Right ventricle myocardium superior (tissue), 1 donor: ENCODE measurements around the gene CLEC4D. TPM values are rescaled to one million over a fixed set of nuclear protein-coding genes. Genes with fewer than 3 reads are reported as not detected.
"Not testable (repeated sequence)": the region's sequence is repeated elsewhere in the genome, so short reads cannot be mapped to it uniquely, and the experiment has no call there.

Source experiments
- ATAC-seq: fragments of 200-7000 bp; cut with Tn5 transposase; one replicate; pipeline ENCODE4 v1.9.1; 2020; ENCODE audit warnings: mild to moderate bottlenecking; ENCODE audit not compliant: poor library complexity
- DNase-seq: peaks from one replicate; pipeline ENCODE4 v3.0.0-alpha.2; 2020
- intact Hi-C: fragments of 100-400 bp; cut with DNase I; formaldehyde crosslinking; loops from one replicate; pipeline ENCODE4 v1.11.2; 2022
- long read RNA-seq: library from polyadenylated mRNA; unstranded; transcript quantifications from one replicate; pipeline ENCODE4 v2.0.0, GENCODE V29; 2021
- total RNA-seq: library from RNA; stranded (reverse); fragmentation: NEBNext Ultra II Directional; extraction: Animal tissue kit (Norgen Biotek cat#: 25700); gene quantifications from one replicate; pipeline ENCODE4 v1.2.1, GENCODE V29; 2021
- donor health status: DM: no; HTN: yes; CAD: no; lungs with severe emphysema.

The CLEC4D gene
- not detected for total RNA-seq
- long read RNA-seq, result 0 reads

DNA sequence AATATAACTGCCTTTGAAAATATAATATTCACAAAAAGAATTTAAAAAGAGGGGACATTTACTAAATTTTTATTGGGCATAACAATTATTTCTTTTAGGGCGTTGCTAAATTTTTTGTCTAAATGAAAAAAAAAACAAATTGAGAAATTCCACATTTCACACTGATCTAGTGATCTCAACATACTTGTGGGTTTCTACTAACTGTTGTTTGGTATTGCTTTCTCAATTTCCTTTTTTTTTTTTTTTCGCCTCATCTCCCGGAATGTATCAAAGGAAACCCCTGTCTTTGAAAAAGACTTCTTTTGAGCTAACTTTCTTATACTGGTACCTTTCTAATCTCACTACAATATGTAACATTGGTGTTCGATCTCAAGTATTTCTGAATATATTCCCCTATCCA, at the start of gene CLEC4D:
Gene CLEC4D (plus strand): TSS at position 248 of the 400 bp plus-strand sequence. CDS start 230 bp downstream, outside the sequence.
- ATAC-seq, result no peak
- no peak for DNase-seq
- intact Hi-C loops, result no loop called here

DNA sequence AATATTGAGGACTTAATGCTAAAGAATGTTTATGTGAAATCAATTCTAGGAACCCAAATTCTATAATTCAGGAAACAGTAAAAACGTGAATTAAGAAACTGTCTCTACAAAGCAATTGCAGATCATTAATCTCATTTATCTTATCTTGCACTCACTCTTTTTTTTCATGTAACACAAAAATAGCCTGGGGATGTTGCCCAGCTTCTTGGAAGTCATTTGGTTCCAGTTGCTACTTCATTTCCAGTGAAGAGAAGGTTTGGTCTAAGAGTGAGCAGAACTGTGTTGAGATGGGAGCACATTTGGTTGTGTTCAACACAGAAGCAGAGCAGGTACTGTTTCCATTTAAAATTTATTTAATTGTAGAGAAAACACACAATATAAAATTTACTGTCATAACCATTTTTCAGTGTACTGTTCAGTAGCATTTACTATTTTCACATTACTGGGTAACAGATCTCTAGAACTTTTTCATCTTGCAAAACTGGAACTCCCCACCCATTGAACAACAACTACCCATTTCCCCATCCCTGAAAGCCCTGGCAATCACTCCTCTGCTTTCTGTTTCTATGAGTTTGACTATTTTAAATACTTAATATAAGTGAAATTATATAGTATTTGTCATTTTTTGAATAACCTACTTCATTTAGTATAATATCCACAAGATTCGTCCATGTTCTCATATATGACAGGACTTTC, 47.9 kb upstream of the CLEC4D start:
- DNase-seq (no peak), ATAC-seq (no peak)
- intact Hi-C loops, result no loop called here

DNA sequence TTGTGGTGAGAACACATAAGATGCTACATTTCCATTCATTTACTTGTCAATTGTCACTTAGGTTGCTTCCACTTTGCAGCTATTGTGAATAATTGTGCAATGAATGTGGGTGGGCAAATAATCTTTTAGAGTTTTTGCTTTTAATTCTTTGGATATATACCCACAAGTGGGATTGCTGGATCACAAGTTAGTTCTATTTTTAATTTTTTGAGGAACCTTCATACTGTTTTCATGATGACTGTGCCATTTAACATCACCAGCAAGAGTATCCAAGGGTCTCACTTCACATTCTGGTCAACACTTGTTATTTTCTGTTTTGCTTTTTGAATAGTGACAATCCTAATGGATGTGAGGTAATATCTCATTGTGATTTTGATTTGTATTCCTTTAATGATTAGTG, 47.1 kb upstream of the CLEC4D start:
- intact Hi-C loops, result no loop called here
- DNase-seq (no peak), ATAC-seq (no peak)

DNA sequence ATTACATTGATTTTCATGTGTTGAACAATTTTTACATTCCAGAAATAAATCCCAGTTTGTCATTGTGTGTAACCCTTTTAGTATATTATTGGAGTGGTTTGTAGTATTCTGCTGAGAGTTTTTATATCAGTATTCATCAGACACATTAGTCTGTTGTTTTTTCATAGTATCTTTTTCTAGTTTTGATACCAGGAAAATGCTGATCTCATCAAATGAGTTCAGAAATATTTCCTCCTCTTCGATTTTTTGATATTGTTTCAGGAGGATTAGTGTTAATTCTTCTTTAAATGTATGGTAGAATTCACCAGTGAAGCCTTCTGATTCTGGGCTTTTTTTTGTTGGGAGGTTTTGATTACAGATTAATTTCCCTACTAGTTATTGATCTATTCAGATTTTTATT, 42.2 kb upstream of the CLEC4D start:
- no peak for ATAC-seq
- intact Hi-C loops, result no loop called here
- no peak for DNase-seq

DNA sequence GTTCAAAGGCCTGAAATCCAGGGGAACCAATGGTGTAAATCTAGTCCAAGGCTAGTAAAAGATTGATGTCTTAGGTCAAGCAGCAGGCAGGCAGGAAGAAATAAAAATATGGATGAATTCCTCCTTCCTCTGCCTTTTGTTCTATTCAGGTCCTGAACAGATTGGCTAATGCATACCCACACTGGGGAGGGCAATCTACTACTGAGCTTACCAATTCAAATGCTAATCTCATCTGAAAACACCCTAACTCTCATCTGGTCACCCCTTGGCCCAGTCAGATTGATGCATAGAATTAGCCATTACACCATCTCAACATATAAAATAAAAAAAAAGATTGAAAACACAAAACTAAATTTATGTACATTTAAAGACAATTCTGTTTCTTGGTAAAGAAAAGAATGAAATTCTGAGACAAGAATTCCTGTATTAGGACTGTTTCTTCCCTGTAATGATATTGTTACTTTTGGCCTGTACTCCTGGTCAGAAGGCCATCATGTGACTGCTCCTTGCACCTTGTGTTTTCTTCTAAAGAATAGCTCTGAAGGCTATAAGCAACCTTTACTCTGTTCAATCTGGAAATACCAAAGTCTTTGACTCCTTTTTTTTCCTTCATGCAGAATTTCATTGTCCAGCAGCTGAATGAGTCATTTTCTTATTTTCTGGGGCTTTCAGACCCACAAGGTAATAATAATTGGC, 37.6 kb upstream of the CLEC4D start:
- intact Hi-C loops, result no loop called here
- ATAC-seq (no peak), DNase-seq (no peak)

DNA sequence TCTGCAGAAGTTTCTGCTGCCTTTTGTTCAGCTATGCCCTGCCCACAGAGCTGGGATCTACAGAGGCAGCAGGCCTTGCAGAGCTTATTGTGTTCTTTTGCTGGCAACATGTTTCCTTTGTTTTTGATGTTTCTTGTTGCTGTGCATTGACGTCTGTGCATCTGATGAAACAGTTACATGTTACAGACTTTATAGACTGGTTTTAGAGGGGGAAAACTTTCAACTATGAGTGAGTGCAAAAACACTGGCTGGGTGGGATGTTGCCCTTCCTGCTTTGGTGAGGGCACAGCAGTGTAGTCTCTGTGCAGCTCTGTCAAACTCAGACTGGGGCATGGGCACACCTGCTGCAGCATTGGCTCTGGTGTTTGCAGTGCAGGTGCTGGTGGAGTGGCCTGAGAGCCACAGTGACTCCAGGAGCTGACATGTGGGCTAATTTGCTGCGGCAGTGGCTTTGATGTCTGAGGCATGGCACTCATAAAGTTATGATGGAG, 30.7 kb upstream of the CLEC4D start:
- ATAC-seq, result no peak
- intact Hi-C loops, result no loop called here
- DNase-seq, result no peak

DNA sequence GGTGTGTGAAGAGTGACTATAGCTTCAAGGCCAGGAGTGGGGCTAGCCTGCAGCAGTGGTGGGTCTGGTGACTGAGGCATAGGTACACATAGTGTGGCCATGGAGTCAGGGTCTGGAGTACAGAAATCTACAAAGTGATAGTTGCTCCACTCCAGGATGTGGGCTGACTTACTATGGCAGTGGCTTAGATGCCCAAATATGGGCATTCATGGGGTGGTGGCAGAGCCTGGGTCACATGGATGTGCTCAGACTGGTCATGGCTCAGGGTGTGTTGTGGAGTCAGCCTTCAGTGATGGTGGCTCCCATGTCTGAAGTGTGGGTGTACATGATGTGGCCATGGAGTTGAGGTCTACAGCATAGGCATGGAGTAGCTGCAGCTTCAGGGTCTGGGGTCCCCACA, 30.2 kb upstream of the CLEC4D start:
- no peak for ATAC-seq
- intact Hi-C loops, result no loop called here
- DNase-seq, result no peak

DNA sequence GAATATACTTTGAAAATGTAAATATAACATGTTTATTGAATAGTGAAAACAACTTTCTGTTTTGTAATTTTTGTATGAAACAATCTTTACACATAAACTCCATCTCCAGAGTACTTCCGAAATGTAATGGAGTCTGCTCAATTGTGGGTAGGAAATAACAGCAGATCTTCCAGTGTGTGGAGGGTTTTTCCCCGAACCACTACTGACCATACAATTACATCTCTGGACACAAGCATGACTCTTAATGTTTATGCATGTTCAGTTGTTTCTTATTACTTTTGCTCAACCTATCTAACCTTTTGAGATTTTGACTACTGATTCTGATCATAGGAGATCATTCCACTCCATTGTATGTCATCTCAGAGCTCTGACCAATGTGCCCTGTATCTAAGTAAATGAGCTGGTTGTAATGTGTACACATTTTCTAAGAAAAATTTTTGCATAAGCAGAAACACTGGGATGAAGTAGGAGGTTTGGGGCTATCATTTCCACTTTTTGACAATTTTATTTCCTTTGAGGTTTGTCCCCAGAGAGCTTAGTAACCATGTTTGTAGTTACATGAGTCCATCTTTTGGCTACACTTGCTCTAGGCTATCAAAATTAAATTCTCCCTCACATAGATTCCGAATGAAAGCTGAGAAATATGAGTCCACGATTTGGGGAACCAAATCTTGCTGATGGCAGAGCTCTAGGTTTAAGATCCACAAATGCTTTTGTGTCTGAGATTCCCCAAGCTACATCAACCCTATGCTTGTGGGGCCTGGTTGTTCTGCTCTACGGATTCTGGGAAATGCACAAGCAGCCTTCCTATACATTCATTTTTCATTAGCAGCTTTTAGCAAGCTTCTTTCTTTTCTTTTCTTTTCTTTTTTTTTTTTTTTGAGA, 21.4 kb upstream of the CLEC4D start:
- no peak for DNase-seq
- intact Hi-C loops, result no loop called here
- peak; percentile 39 for ATAC-seq

DNA sequence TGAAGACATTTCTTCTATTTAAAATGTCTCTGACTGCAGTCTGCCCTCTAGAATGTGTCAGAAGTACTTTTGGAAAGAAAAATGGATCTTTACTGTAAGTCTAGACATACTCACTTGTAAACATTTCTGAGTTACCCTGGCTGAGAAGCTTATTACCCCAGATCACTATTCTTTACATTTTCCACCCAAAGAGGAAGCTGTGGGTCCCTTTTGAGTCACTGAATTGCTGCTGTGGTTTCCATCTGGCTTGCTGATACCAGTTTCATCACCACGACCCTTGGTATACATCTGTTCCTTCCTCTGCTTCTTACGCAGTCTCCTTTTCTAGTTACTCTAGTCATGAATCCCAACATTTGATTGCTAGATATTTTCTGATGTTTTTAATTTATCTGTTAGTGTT, 20.2 kb upstream of the CLEC4D start:
- ATAC-seq, result peak; percentile 57
- DNase-seq, result no peak
- intact Hi-C loops, result no loop called here

DNA sequence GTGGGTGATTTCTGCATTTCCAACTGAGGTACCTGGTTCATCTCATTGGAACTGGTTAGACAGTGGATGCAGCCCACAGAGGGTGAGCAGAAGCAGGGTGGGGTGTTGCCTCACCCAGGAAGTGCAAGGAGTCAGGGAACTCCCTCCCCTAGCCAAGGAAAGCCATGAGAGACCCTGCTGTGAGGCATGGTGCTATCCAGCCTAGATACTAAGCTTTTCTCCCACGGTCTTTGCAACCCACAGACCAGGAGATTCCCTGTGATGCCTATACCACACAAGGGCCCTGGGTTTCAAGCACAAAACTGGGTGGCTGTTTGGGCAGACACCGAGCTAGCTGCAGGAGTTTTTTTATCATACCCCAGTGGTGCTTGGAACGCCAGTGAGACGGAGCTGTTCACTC, 17.6 kb upstream of the CLEC4D start:
- ATAC-seq, DNase-seq, intact Hi-C loops: not testable (repeated sequence)

DNA sequence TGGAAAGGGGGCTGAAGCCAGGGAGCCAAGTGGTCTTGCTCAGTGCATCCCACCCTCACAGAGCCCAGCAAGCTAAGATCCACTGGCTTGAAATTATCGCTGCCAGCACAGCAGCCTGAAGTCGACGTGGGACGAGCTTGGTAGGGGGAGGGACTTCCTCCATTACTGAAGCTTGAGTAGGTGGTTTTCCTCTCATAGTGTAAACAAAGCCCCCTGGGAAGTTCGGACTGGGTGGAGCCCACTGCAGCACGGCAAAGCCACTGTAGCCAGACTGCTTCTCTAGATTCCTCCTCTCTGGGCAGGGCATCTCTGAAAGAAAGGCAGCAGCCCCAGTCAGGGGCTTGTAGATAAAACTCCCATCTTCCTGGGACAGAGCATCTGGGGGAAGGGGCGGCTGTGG, 17.2 kb upstream of the CLEC4D start:
- intact Hi-C loops, DNase-seq, ATAC-seq: not testable (repeated sequence)

DNA sequence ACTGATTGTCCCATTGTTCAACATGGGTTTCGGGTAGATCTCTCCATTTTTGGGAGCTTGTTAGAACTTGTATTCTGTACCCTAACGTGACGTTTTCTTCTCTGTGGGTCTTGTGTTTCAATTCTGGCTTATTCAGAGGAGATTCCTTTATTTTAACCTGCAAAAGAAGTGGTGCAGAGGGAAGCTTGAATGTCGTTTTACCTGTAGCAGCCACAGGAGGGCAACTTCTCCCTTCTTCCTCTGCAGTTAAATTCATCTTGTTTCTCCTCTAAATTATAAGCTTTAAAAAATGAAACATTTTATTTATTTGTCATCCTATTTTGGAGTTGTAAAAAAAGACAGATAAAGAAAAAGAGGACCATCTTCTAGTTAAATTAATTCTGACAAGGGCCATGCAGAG, 13.7 kb upstream of the CLEC4D start:
- intact Hi-C loops, result no loop called here
- no peak for ATAC-seq
- no peak for DNase-seq

DNA sequence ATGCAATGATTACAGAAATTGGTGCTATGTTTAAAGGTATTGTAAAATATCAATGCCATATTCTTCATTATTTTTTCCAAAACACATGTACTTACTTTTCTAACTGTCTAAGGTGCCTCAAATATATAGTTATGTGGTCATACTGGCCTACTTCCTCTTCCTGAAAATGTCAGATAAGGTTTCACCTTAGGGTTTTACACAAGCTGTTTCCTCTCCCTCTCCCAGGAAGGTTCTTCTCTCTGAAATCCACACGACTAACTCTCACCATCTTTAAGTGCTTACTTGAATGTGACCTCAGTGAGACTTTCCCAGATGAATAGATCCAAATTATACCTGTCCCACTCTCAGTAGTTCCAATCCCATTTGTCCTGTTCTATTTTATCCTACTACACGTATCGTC, 11.6 kb upstream of the CLEC4D start:
- intact Hi-C loops, result no loop called here
- DNase-seq (no peak), ATAC-seq (no peak)

DNA sequence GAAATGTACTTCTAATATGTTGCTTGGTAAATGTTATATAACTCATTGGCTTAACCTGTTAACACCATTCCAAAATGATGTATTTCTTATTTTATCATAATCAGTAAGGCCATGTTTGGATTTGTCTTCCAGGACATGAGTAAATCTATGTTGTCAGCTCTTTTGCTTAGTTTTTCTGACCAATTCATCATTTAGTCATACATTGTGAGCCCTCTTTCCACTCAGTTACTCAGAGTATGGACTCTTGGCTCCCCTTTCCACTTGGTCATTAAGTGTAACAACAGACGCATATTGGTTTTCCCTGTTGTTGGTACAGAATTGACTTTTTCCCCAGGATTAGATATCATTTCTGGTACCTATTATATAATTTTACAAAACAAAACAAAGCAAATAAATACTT, 9.0 kb upstream of the CLEC4D start:
- no peak for DNase-seq
- ATAC-seq, result no peak
- intact Hi-C loops, result no loop called here

DNA sequence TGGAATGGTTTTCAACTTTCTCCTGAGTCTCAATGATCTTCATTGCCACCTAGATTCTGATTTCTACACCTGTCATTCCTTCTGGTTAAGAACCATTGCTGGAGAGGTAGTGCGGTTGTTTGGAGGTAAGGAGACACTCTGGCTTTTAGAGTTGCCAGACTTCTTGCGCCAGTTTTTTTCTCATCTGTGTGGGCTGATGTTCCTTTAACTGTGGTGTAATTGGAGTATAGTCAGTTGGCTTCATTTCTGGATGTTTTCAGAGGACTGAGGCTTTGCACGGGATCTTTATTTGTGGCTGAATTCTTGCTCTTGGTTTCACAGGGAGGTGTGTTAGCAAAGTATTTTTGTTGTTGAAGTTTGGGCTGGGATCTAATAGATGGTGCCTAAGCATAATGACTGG, 5.7 kb upstream of the CLEC4D start:
- intact Hi-C loops, result no loop called here
- no peak for ATAC-seq
- no peak for DNase-seq

DNA sequence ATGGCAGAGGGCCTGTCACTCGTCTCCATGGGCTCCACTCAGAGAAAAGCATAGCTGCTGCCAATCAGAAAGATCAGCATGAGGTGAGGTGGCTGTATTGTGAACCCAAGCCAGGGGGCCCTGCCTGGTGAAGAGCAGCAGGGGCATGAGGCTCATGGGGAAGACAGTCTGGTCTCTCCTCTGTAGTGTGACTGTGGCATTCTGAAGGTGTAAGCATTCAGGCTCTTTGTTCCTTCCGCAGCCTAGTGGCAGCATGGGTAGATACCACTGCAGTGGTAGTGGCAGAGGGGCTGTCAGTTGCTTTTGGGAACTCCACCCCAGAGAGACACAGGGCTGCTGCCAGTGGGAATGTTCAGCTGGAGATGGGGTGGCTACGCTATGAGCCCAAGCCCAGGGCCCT, 5.1 kb upstream of the CLEC4D start:
- intact Hi-C loops, result no loop called here
- no peak for ATAC-seq
- no peak for DNase-seq

DNA sequence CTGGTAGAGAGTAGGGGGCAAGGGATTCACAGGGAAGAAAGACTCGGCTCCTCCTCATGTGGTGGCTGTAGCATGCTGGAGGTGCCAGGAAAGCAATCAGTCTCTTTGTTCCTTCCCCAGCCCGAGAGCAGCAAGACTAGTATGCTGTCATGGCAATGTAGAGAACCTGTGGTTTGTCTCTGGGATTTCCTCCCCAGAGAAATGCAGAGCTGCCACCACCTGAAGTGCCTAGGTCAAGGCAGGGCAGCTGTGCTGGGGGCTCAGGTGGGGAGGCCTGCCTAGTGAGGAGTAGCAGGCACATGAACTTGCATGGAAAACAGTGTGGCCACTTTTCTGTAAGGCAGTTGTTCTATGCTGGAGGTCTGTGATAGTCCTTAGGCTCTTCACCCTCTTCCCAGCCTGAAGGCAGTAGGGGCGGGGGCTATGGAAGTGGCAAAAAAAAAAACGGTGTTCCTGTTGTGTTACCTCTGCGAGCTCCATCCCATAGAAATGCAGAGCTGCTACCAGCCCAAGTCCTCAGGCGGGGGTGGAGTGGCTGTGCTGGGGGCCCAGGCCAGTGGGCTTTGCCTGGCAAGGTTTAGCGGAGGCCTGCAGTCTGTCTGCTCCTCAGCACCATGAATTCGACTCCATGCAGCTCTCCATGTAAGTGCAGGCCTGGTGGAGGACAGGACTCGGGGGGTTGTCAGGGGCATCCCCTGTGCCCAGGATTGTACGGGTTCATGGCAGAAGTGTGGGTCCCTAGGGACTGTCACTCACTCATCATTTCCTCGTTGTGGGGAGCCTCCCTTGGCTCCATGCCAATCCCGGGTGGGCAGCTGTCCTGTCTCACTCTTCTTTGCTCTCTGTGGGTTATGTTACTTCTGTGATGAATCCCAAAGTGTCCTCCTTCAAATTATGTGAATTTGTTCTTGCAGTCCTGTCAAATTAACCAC, 4.1 kb upstream of the CLEC4D start:
- DNase-seq (no peak), ATAC-seq (no peak)
- intact Hi-C loops, result no loop called here

DNA sequence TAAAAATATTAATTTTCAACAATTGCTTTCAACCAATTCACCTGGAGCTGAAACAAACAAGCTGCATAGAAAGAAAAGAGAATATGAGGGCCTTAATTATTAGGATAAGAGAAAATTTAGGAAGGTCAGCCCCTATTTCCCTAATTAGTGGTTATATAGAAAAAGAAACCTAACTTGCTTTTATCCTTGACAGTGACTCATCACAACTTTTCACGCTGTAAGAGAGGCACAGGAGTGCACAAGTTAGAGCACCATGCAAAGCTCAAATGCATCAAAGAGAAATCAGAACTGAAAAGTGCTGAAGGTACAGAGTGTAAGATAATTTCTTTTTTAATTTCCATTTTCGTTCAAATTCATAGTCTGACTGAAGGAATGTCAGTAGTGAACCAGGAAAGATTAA, 4.7 kb downstream of the CLEC4D start:
- ATAC-seq (no peak), DNase-seq (no peak)
- intact Hi-C loops, result no loop called here
